ENCODE results near the gene HUWE1.

- TF ChIP-seq CTCF (IDR thresholded peaks at IDR 0.05) = no peak
- TF ChIP-seq POLR2A (IDR thresholded peaks at IDR 0.05) = no peak
- TF ChIP-seq POLR2AphosphoS5 (IDR thresholded peaks at IDR 0.05) = no peak
Observed at GRCh38 chrX:53682885-53683555, 3.5 kb downstream of the HUWE1 start.
